Fibroblast of skin of back (primary cell): Measurements from ENCODE around the gene CREB5.
A peak's percentile ranks its signal among the peaks of the same experiment; 100 is the strongest.

Experiments
- DNase-seq: peaks from one replicate; pipeline ENCODE4 v3.0.0-alpha.2; 2013

Gene CREB5

GRCh38 chr7:28408105-28408959 lies 4.0 kb upstream of the CREB5 start:
- DNase-seq: no peak

GRCh38 chr7:28408960-28409715 lies 3.2 kb upstream of the CREB5 start:
- peak; percentile 96 for DNase-seq

GRCh38 chr7:28409716-28410627 lies 2.3 kb upstream of the CREB5 start:
- DNase-seq: peak; percentile 58

- peak; percentile 55 for DNase-seq
Observed at GRCh38 chr7:28410628-28411531, 1.4 kb upstream of the CREB5 start.

GRCh38 chr7:28413011-28413410 lies 693 bp downstream of the CREB5 start:
- DNase-seq: no peak

GRCh38 chr7:28414453-28414852 lies 2.1 kb downstream of the CREB5 start:
- DNase-seq: no peak

GRCh38 chr7:28417321-28417940 lies 5.1 kb downstream of the CREB5 start:
- no peak for DNase-seq

- DNase-seq: peak; percentile 31
Observed at GRCh38 chr7:28418311-28418710, 6.0 kb downstream of the CREB5 start.

- no peak for DNase-seq
Observed at GRCh38 chr7:28418966-28419365, 6.6 kb downstream of the CREB5 start.

- DNase-seq: peak; percentile 70
Observed at GRCh38 chr7:28419716-28420115, 7.4 kb downstream of the CREB5 start.

- DNase-seq: no peak
Observed at GRCh38 chr7:28423112-28423511, 10.8 kb downstream of the CREB5 start.

- DNase-seq: no peak
Observed at GRCh38 chr7:28423918-28424514, 11.7 kb downstream of the CREB5 start.

GRCh38 chr7:28425496-28425895 lies 13.2 kb downstream of the CREB5 start:
- DNase-seq: peak; percentile 60

GRCh38 chr7:28427236-28427635 lies 14.9 kb downstream of the CREB5 start:
- no peak for DNase-seq

GRCh38 chr7:28430616-28431015 lies 18.3 kb downstream of the CREB5 start:
- DNase-seq: no peak

- no peak for DNase-seq
Observed at GRCh38 chr7:28432105-28432504, 19.8 kb downstream of the CREB5 start.

- DNase-seq: no peak
Observed at GRCh38 chr7:28433039-28433438, 20.7 kb downstream of the CREB5 start.

GRCh38 chr7:28433699-28434219 lies 21.4 kb downstream of the CREB5 start:
- peak; percentile 59 for DNase-seq

- DNase-seq: no peak
Observed at GRCh38 chr7:28434510-28434909, 22.2 kb downstream of the CREB5 start.

- DNase-seq: no peak
Observed at GRCh38 chr7:28435152-28435551, 22.8 kb downstream of the CREB5 start.
